MM.1S (cell line): Measurements from ENCODE around the gene FOXB1.

Experiments used
- EZH2 ChIP-seq: fragments of 300-600 bp; sonication (generic); optimal IDR thresholded peaks from 2 replicates; pipeline ENCODE3; 2017; ENCODE audit warnings: low read depth, mild to moderate bottlenecking, antibody characterized with exemption, low read length, mixed read lengths
- TF ChIP-seq, protein P1 (sequence below): fragments of 300-600 bp; sonication (generic); IDR thresholded peaks from 2 replicates; pipeline ENCODE4 v1.5.1; 2016; ENCODE audit warnings: antibody characterized with exemption, low read length, mixed read lengths

DNA sequence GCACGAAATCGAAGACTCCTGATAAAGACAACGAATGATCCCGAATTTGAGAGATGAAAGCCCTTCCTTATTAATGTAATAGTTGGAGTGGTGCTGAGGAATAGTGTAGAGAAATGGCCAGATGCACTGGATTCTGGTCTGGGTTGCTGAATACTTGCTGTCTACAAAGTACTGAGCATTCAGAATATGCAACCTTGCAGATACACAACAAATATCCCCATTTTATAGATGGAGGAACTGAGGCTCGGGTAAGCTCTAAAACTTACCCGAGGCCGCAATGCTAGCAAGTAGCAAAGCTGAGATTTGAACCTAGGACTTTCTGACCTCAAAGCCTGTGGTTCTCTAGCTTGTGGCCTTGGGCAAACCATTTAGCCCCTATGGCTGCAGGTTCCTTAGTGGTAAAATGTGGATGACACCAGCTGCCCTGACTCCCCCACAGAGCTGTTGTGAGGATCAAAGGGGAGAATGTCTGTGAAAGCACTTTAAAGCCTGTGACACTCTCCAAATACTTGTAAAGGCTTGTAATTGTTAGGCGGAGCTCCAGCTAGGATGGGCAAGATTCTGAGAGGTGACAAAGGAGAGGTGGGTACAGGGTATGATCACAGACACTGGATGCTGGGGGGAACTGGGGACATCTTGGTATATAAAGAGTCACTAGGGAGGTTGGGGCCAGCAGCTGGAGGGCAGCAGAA is 39.8 kb downstream of the FOXB1 start:
- TF ChIP-seq, protein P1, sequence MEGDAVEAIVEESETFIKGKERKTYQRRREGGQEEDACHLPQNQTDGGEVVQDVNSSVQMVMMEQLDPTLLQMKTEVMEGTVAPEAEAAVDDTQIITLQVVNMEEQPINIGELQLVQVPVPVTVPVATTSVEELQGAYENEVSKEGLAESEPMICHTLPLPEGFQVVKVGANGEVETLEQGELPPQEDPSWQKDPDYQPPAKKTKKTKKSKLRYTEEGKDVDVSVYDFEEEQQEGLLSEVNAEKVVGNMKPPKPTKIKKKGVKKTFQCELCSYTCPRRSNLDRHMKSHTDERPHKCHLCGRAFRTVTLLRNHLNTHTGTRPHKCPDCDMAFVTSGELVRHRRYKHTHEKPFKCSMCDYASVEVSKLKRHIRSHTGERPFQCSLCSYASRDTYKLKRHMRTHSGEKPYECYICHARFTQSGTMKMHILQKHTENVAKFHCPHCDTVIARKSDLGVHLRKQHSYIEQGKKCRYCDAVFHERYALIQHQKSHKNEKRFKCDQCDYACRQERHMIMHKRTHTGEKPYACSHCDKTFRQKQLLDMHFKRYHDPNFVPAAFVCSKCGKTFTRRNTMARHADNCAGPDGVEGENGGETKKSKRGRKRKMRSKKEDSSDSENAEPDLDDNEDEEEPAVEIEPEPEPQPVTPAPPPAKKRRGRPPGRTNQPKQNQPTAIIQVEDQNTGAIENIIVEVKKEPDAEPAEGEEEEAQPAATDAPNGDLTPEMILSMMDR = no peak
- no peak for TF ChIP-seq EZH2
